ENCODE results near the gene PRSS50.

DNA sequence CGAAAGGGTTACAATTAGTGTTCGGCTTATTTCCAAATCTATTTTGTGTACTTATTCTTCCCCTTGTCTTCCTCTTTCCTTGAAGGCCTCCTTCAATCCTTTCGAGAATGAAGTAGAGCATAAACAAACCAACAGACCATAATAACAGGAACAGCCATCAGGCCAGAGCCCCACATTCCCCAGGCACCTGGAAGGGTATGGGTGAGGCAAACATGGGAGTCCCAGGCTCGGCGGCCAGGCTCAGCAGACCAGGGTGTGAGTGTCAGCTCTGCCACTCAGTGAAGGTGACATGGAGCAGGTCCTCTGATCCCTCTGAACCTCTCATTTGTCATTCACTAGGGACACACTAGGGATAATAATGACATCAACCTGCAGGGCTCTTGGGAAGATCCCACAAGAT, 38.0 kb downstream of the PRSS50 start:
- TF ChIP-seq CTCF (IDR thresholded peaks at IDR 0.05) = no peak
- TF ChIP-seq POLR2A (IDR thresholded peaks at IDR 0.05) = no peak
